Activated CD8-positive, alpha-beta memory T cell treated with anti-CD3 and anti-CD28 coated beads for 24 hours (primary cell): ENCODE results near the gene PVALEF.

ENCODE experiments used
- DNase-seq: peaks from one replicate; pipeline ENCODE4 v3.0.0-alpha.2; 2020

Gene PVALEF

DNA sequence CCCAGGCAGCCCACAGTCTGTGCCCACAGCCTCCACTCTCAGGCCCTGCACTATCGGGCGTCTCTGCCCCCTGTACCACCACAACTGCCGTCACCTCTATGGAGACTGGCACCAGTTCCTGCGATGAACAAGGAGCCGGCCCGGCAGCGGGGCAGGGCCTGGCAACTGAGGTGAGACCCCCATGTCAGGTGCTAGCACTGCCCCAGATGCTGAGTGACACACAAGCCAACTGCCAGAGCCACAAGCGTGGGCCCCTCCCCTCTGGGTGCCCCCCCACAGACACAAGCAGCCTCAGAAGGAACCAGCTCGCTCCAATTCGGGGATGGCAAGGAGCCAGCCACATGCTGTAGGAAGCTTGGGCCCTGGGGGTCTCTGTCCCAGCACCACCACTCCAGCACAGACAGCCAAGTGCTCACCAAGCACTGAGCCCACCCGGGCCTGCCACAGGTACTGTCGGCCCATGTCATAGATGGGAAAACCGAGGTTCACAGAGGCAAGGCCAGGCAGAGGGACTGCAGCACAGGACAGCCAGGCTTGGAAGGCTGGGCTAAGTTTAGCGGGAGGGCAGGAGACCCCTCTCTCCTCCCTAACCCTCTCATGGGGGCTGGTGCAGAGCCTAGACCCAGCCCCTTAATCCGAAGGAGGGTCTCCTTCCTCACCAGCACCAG lies 1.5 kb upstream of the PVALEF start:
- no peak for DNase-seq

GRCh38 chr17:81164371-81165245 lies 699 bp upstream of the PVALEF start:
- no peak for DNase-seq

GRCh38 chr17:81166033-81166492 lies 756 bp downstream of the PVALEF start, which contains the start of gene AATK:
AATK (minus strand) TSS chr17:81166221; CDS start chr17:81165992, 229 bp downstream.
- no peak for DNase-seq

DNA sequence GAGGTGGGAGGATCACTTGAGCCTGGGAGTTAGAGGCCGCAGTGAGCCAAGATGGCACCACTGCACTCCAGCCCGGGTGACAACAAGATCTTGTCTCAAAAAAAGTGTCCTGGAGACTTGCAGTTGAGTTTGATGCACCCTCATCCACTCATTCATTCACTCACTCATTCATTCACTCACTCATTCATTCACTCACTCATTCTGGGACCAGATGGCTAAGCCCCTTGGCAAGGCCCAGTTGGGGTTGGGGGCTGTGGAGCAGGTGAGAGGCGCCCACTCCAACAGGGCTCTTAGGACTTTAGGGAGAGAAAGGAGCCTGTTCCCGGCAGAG lies 1.9 kb downstream of the PVALEF start:
- no peak for DNase-seq

GRCh38 chr17:81167638-81168037 lies 2.3 kb downstream of the PVALEF start:
- no peak for DNase-seq

DNA sequence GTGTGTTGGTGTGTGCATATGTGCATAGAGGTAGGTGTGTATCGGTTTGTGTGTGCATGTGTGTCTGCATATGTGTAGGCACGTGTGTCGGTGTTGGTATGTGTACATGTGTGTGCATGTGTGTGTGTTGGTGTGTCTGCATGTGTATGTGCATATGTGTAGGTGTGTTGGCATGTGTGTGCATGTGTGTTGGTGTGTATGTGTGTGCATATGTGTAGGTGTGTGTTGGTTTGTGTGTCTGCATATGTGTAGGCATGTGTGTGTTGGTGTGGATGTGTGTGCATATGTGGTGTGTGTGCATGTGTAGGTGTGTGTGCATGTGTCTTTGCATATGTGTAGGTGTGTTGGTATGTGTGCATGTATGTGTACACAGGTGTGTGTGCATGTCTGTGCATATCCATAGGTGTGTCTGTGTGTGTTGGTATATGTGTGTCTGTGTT lies 4.6 kb downstream of the PVALEF start:
- no peak for DNase-seq

DNA sequence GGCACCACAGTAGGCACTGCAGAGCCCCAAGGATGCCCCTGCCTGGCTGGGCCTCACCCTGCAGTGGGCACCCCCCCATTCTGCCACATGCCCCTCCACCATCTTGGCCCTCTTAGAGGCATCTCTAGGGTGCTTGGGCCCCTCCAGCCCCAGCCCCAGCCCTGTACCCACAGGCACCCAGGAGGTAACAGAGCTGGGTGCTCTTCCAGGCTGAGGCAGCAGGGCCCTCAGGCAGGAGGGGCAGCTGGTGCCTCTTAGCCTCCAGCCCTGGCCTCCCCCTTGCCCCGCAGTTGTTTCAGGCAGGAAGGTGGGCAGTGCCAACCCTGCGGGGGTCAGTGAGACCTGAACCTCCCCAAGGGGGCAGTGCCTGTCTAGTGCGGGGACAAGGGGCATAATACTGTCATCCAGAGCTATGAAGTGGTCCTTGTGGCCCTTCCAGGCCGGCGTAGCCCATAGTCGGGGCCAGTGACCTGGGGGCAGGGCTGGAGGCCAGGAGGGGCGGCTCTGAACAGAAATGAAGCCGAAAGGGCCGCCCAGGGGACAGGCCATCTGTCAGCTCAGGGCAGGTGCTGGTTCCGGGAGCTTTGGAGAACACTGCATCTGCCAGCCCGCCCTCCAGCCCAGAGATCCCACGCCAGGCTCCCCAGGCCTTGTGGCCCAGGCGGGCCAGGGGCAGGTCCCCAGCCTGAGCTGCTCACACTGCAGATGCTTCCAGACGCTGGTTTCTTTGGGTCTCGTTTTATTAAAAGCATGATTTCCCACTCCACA lies 5.6 kb downstream of the PVALEF start:
- DNase-seq = no peak

DNA sequence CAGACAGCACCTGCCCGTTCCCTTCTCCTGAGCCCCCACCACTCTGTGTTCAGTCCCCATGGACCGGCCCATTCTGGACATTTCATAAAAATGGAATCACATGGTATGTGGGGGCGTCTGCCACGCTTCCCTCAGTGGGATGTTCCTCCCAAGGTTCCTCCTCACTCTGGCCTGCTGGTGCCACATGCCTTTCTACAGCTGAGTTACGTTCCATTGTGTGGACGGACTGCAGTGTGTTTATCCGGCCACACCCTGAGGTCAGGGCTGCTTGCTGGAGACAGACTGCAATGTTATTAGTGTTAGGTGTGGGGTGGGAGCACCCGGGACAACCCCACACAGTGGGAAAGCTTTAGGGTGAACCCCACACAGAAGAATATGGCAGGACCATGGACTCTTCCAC lies 6.6 kb downstream of the PVALEF start:
- DNase-seq = no peak

DNA sequence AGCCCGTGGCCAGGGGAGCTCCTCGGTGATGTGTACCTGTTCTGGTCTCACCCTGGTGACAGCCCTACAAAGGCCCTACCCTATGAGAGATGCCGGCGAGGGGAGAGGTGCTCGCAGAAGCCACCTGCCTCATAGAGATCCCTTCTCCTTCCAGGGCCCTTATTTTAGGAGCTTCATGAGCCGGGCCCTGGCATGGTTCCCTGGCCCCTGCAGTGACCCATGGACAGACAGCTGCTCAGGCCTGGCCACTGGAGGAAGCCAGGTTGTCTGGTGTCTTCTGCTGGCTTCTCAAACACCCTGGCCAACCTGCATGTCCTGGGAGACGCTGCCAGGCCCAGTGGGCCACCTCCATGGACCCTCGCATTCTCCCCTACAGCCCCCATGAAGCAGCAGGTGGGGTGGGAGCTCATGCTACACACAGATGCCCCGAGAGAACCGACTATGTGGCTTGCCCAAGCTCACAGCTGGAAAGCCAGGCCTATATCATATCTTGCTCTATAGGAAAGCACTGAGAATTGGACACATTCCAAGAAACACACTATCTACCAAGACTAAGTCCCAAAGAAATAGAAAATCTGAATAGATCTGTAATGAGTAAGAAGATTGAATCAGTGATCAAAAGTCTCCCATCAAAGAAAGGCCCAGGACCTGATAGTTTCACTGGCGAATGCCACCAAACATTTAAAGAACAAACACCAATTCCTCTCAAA lies 7.9 kb downstream of the PVALEF start:
- no peak for DNase-seq

GRCh38 chr17:81173762-81174155 lies 8.5 kb downstream of the PVALEF start:
- DNase-seq = no peak

DNA sequence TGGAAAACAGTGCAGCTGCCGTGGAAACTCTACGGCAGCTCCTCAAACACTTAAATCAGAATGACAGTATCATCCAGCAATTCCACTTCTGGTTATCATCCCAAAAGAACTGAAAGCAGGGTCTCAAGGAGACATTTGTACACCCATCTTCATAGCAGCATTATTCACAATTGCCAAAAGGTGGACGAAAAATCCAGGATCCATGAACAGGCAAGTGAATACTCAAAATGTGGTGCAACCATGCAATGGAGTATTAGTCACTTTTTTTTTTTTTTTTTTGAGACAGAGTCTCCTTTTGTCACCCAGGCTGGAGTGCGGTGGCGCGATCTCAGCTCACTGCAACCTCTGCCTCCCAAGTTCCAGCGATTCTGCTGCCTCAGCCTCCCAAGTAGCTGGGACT lies 11.4 kb downstream of the PVALEF start:
- DNase-seq = no peak

GRCh38 chr17:81178136-81179091 lies 13.1 kb downstream of the PVALEF start:
- no peak for DNase-seq

- no peak for DNase-seq
These were observed 13.9 kb downstream of the PVALEF start for GRCh38 chr17:81179220-81179619.

DNA sequence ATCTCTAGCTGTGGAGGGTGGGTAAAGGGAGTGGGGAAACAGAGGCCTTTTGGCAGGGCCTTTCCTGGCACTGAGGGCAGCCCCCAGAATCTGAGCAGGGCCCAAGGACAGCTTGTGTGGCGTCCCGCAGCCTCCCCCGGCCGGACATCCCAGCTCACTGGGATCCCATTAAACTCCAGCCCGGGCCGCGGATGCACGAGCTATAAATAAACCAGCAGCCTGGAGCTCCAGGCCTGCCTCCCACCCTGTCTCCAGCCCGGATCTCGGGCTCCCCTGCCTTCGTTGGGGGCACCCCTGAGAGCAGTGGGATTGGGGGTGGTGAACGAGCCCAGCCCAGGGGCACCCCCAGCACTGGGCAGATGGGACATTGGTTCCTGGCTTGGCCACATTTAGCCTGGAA lies 14.6 kb downstream of the PVALEF start:
- no peak for DNase-seq

DNA sequence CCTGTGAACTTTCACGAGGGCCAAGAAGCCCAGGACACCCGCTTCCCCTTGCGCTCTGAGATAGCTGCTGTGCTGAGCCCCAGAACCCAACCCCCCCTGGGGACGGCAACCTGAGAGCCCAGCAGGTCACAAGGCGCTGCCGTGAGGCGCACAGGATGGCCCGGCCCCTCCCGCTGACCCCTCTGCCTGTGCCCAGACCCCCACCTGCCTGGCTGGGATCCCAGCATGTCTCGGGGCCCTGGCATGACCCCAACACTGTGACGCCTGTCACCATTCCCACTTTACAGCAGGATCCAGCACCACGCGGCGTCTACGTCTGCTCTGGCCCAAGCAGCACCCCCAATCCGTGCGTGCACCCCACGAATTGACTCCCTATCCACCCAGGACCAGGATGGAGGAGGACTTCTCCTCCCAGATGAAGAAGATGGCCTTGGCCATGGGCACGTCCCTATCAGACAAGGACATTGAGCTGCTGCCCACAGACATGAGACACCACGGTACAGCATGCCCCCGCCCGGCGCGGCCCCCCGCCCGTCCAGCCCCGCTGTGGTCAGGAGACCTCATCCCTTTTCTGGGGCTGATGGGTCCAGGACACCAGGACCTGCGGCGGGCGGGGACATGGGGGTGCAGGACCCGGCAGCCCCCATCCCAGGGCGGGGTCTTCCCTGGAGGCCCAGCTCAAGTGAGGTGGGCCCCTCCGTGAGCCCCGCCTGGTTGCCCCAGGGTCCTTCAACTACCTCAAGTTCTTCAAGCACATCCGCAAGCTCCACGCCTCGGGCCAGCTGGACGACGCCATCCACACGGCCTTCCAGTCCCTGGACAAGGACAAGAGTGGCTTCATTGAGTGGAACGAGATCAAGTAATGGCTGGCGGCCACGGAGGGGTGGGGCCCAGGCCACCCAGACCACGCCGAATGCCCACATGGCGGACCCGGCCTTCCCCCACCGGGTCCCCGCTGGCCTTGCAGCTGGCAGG lies 15.8 kb downstream of the PVALEF start:
- no peak for DNase-seq

DNA sequence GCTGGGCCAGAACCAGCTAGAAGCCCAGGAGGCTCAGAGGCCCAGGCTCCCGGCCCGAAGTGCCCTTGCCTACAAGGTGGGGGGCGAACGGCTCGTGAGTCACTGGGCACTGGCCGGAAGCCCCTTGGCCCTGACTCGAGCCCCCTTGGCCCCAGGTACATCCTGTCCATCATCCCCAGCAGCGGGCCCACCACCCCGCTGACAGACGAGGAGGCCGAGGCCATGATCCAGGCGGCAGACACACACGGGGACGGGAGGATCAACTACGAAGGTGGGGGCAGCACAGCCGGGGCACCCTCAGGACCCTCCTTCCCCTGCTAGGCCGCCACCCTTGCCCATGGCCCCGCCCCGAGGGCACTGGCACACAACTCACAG lies 16.5 kb downstream of the PVALEF start:
- DNase-seq = no peak

DNA sequence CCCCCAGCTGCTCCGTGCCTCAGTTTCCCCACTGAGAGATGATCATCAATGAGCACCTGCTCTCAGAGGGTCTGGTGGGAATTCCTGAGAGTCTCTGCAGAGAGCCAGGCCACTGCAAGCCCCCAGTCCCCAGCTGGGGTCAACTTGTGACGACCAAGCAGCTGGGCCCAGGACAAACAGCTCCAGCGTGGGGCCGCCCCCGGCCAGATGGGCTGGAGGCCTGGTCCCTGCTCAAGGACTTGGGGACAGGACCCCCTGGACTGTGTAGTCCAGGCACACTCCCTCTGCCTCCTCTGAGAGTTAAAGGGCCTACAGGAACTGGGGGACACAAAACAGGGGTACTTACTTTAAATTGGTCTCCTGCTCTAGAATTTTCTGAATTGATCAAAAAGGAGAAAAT lies 17.3 kb downstream of the PVALEF start:
- DNase-seq = no peak

DNA sequence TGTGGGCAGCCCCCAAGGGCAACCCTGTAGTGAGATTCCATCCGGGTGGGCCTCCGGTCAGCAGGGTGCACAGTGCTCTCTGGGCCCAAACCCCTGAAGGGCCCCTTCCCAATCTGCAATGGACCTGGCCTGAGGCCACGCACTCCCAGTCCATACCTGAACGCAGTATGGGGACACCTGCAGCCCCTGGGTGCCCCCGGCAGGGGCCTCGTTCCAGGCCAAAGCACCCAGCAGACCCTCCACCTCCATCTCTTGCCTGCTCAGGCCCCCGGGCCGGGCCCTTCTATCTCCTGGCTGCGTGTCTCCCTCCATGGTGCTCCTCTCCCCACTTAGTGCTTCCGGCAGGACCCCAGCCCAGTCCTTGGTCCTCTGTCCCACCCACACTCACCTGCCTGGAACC lies 18.0 kb downstream of the PVALEF start:
- DNase-seq = no peak

GRCh38 chr17:81183807-81184206 lies 18.5 kb downstream of the PVALEF start:
- no peak for DNase-seq

DNA sequence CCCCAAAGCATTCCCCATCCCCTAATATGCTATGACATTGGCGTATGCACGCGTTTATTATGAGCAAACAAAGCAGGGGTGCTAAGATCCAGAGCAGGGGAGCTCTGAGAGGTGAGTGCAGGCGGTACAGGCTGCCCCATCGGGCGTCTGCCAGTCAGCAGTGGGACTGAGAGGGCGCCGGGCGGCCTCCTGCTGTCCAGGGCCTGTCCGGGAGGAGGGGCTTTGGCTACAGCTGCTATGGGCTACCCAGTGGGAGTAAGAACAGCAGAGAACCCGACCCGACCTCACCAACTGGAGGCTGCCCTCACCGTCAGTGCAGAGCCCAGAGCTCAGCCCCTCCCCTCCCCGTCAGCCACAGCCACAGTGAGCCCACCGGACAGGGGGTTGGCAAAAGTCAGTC lies 19.2 kb downstream of the PVALEF start:
- no peak for DNase-seq

DNA sequence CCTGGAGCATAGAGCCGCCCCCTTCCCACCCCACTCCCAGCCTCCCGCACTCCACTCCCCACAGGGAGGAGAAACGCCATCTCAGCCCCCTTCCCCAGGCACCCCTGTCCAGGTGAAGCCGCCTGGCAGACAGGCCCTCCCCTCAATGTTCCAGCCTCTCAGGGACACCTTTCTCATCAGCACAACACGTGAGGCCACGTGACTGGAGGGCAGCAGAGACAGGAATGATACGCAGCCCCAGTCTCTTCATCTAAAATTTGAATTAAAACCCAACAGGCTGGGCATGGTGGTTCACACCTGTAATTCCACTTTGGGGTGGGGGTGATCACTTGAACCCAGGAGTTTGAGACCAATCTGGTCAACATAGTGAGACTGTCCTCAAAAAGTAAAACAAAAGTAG lies 20.9 kb downstream of the PVALEF start:
- no peak for DNase-seq
